Gastrocnemius medialis (tissue), 4 donors: ENCODE results near the gene SPRYD3.

Experiments used
- POLR2A ChIP-seq, 2 donors: fragments of 450-650 bp; IDR thresholded peaks; one replicate each; pipeline ENCODE4 v1.6.1; 2017; ENCODE audit warnings: antibody characterized with exemption in 2 of 2, mild to moderate bottlenecking in 2 of 2, moderate library complexity in 2 of 2
- TF ChIP-seq, protein P1 (sequence below), 5 experiments: fragments of 450-650 bp in 3 of 5; fragments of 200-600 bp in 2 of 5; sonication (generic) in 2 of 5; IDR thresholded peaks in 4 of 5; conservative IDR thresholded peaks in 1 of 5; 1 replicate in 4 of 5; 2 replicates in 1 of 5; pipeline ENCODE4 v1.5.1; 2016 to 2019; ENCODE audit warnings: antibody characterized with exemption in 5 of 5, mild to moderate bottlenecking in 3 of 5, moderate library complexity in 3 of 5

GRCh38 chr12:53042607-53043454 is 36.4 kb downstream of the SPRYD3 start:
- TF ChIP-seq, protein P1, sequence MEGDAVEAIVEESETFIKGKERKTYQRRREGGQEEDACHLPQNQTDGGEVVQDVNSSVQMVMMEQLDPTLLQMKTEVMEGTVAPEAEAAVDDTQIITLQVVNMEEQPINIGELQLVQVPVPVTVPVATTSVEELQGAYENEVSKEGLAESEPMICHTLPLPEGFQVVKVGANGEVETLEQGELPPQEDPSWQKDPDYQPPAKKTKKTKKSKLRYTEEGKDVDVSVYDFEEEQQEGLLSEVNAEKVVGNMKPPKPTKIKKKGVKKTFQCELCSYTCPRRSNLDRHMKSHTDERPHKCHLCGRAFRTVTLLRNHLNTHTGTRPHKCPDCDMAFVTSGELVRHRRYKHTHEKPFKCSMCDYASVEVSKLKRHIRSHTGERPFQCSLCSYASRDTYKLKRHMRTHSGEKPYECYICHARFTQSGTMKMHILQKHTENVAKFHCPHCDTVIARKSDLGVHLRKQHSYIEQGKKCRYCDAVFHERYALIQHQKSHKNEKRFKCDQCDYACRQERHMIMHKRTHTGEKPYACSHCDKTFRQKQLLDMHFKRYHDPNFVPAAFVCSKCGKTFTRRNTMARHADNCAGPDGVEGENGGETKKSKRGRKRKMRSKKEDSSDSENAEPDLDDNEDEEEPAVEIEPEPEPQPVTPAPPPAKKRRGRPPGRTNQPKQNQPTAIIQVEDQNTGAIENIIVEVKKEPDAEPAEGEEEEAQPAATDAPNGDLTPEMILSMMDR (IDR thresholded peaks at IDR 0.05 in 4 of 5, conservative IDR thresholded peaks at IDR 0.05 in 1 of 5) = no peak
- TF ChIP-seq POLR2A (IDR thresholded peaks at IDR 0.05) = no peak
